Gastroesophageal sphincter (tissue), 4 donors: ENCODE data around the gene TEX101. TPM values are rescaled to one million over a fixed set of nuclear protein-coding genes. Genes with fewer than 3 reads are reported as not detected.
"Not testable (repeated sequence)": the region's sequence is repeated elsewhere in the genome, so short reads cannot be mapped to it uniquely, and the experiment has no call there.

ENCODE experiments used
- ATAC-seq: fragments of 150-250 bp; one replicate; pipeline ENCODE4 v1.9.1; 2016; ENCODE audit warnings: mild to moderate bottlenecking, moderate library complexity
- H3K27ac ChIP-seq, 4 donors: fragments of 200-600 bp; sonication (generic) in 3 of 4; 1 replicate in 3 of 4; 2 replicates in 1 of 4; pipeline ENCODE4 v1.5.1; 2016 to 2019
- H3K27me3 ChIP-seq: fragments of 200-600 bp; sonication (generic); one replicate; pipeline ENCODE4 v1.5.1; 2019
- H3K36me3 ChIP-seq, 2 donors: fragments of 200-600 bp; sonication (generic); one replicate each; pipeline ENCODE4 v1.5.1; 2019; ENCODE audit warnings: control low read depth in 1 of 2
- H3K4me1 ChIP-seq, 3 donors: fragments of 200-600 bp; sonication (generic); 1 replicate in 2 of 3; 2 replicates in 1 of 3; pipeline ENCODE4 v1.5.1; 2016 to 2019; ENCODE audit warnings: control low read depth in 2 of 3
- H3K4me3 ChIP-seq, 2 donors: fragments of 200-600 bp; sonication (generic); one replicate each; pipeline ENCODE4 v1.5.1; 2019; ENCODE audit warnings: mild to moderate bottlenecking in 1 of 2, moderate library complexity in 1 of 2
- H3K9me3 ChIP-seq, 3 donors: fragments of 200-600 bp; sonication (generic); one replicate each; pipeline ENCODE4 v1.5.1; 2017 to 2019; ENCODE audit warnings: control low read depth in 2 of 3
- EP300 ChIP-seq: sonication (generic); formaldehyde crosslinking; IDR thresholded peaks from one replicate; pipeline ENCODE4 v1.6.1; 2017; ENCODE audit warnings: antibody characterized with exemption, mild to moderate bottlenecking
- POLR2A ChIP-seq, 2 donors: fragments of 450-650 bp; IDR thresholded peaks; one replicate each; pipeline ENCODE4 v1.6.1; 2017; ENCODE audit warnings: antibody characterized with exemption in 2 of 2, mild to moderate bottlenecking in 2 of 2, moderate library complexity in 1 of 2
- POLR2AphosphoS5 ChIP-seq: sonication (generic); formaldehyde crosslinking; IDR thresholded peaks from one replicate; pipeline ENCODE4 v1.6.1; 2017; ENCODE audit warnings: antibody characterized with exemption
- WGBS, 2 donors: methylation state at CpG; one replicate each; pipeline ENCODE4 v1.1.5; 2018; ENCODE audit warnings: low coverage in 1 of 2; 5-methylcytosine and 5-hydroxymethylcytosine counted together
- total RNA-seq, 4 donors: library from RNA; depleted of rRNA; stranded (reverse); fragments of >200 nt; gene quantifications; one replicate each; pipeline ENCODE4 v1.1.0, GENCODE V29; 2016
- TF ChIP-seq, protein P1 (sequence below), 4 experiments: fragments of 200-600 bp in 2 of 4; fragments of 450-650 bp in 2 of 4; sonication (generic) in 1 of 4; IDR thresholded peaks; one replicate each; pipeline ENCODE4 v1.5.1; 2017 to 2019; ENCODE audit warnings: antibody characterized with exemption in 4 of 4, mild to moderate bottlenecking in 2 of 4, moderate library complexity in 2 of 4

Gene TEX101
- total RNA-seq, 4 donors from 2014 or later = not detected

- no peaks in the 10 kb centered on the region for H3K9me3 ChIP-seq
- TF ChIP-seq POLR2AphosphoS5 (no peak), EP300 (no peak), POLR2A (IDR thresholded peaks at IDR 0.05) (no peak)
- TF ChIP-seq, protein P1, sequence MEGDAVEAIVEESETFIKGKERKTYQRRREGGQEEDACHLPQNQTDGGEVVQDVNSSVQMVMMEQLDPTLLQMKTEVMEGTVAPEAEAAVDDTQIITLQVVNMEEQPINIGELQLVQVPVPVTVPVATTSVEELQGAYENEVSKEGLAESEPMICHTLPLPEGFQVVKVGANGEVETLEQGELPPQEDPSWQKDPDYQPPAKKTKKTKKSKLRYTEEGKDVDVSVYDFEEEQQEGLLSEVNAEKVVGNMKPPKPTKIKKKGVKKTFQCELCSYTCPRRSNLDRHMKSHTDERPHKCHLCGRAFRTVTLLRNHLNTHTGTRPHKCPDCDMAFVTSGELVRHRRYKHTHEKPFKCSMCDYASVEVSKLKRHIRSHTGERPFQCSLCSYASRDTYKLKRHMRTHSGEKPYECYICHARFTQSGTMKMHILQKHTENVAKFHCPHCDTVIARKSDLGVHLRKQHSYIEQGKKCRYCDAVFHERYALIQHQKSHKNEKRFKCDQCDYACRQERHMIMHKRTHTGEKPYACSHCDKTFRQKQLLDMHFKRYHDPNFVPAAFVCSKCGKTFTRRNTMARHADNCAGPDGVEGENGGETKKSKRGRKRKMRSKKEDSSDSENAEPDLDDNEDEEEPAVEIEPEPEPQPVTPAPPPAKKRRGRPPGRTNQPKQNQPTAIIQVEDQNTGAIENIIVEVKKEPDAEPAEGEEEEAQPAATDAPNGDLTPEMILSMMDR (IDR thresholded peaks at IDR 0.05) = no peak
- no peak overlapping the region for H3K27ac ChIP-seq
- peaks cover 9% of the 10 kb centered on the region for H3K27me3 ChIP-seq
- ATAC-seq = no peak
- no peak overlapping the region for H3K4me3 ChIP-seq
- peaks cover 0 to 6% (median 2%) of the 10 kb centered on the region in 3 donors for H3K4me1 ChIP-seq
- no peaks in the 10 kb centered on the region for H3K36me3 ChIP-seq
- WGBS, 2 donors = 81 to 100% methylated on average over 2 of the region's 2 CpGs
Measured at GRCh38 chr19:43433358-43433673, 18.6 kb downstream of the TEX101 start.

DNA sequence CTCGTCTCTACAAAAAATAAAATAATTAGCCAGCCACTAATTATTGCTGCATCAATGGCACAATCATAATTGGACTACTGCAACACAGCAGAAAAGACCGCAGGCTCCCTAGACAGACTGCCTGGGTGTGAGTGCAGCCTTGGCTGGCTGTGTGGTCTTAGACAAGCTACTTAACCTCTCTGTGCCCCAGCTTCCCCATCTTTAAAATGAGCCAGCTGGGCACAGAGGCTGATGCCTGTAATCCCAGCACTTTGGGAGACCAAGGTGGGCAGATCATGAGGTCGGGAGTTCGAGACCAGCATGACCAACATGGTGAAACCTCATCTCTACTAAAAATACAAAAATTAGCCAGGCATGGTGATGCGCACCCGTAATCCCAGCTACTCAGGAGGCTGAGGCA, 19.0 kb downstream of the TEX101 start:
- Histone ChIP-seq H3K4me3 (no peak overlapping the region), H3K4me1 (peaks cover 0 to 9% (median 5%) of the 10 kb centered on the region in 3 donors), H3K36me3 (no peaks in the 10 kb centered on the region), H3K27me3 (peaks cover 13% of the 10 kb centered on the region), H3K9me3 (no peaks in the 10 kb centered on the region), H3K27ac (no peak overlapping the region)
- TF ChIP-seq EP300 (no peak), POLR2A (IDR thresholded peaks at IDR 0.05) (no peak), POLR2AphosphoS5 (no peak)
- TF ChIP-seq, protein P1 (IDR thresholded peaks at IDR 0.05) = no peak
- no peak for ATAC-seq
- 80 to 88% methylated on average over 1 to 4 of the region's 6 CpGs for WGBS, 2 donors

- peaks cover 13% of the 10 kb centered on the region for H3K27me3 ChIP-seq
- H3K9me3 ChIP-seq = no peaks in the 10 kb centered on the region
- TF ChIP-seq, protein P1 (IDR thresholded peaks at IDR 0.05) = no peak
- TF ChIP-seq POLR2AphosphoS5 (no peak), POLR2A (IDR thresholded peaks at IDR 0.05) (no peak), EP300 (no peak)
- H3K4me3 ChIP-seq = no peak overlapping the region
- ATAC-seq = no peak
- WGBS, 2 donors = 79 to 100% methylated on average over 2 to 3 of the region's 3 CpGs
- no peak overlapping the region for H3K27ac ChIP-seq
- peaks cover 0 to 15% (median 5%) of the 10 kb centered on the region in 3 donors for H3K4me1 ChIP-seq
- no peaks in the 10 kb centered on the region for H3K36me3 ChIP-seq
Measured at GRCh38 chr19:43435775-43436174, 21.1 kb downstream of the TEX101 start.

DNA sequence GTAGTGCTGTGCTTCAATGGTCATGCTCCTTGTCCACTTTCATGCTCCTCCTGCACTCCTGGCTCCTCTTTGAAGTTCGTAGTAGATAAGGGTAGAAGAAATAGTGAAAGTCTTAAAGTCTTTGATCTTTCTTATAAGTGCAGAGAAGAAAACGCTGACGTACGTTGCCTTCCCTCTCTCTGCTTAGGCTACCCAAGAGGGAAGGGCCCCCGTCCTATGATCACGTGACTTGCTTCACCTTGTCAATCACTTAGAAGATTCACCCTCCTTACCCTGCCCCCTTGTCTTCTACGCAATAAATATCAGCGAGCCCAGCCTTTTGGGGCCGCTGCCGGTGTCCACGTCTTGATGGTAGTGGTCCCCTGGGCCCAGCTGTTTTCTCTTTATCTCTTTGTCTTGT, 22.6 kb downstream of the TEX101 start:
- H3K36me3 ChIP-seq, H3K27ac ChIP-seq, H3K9me3 ChIP-seq, H3K4me3 ChIP-seq, ATAC-seq: not testable (repeated sequence)
- WGBS, 2 donors = 64 to 85% methylated on average over 7 to 11 of the region's 11 CpGs
- Histone ChIP-seq H3K4me1 (peaks cover 0 to 15% (median 5%) of the 10 kb centered on the region in 3 donors), H3K27me3 (peaks cover 13% of the 10 kb centered on the region)

GRCh38 chr19:43437712-43438111, 23.0 kb downstream of the TEX101 start:
- WGBS, 2 donors = 96 to 100% methylated on average over 3 to 6 of the region's 6 CpGs
- Histone ChIP-seq H3K4me1 (peaks cover 0 to 15% (median 5%) of the 10 kb centered on the region in 3 donors), H3K36me3 (no peaks in the 10 kb centered on the region), H3K27ac (no peak overlapping the region), H3K27me3 (peaks cover 13% of the 10 kb centered on the region), H3K4me3 (no peak overlapping the region), H3K9me3 (no peaks in the 10 kb centered on the region)
- TF ChIP-seq EP300 (no peak), POLR2AphosphoS5 (no peak), POLR2A (IDR thresholded peaks at IDR 0.05) (no peak)
- TF ChIP-seq, protein P1 (IDR thresholded peaks at IDR 0.05) = no peak
- no peak for ATAC-seq
